GM12875 (cell line): Measurements from ENCODE around the gene TERB1.

Experiments
- H3K4me3 ChIP-seq: one replicate; pipeline ENCODE4 v1.5.1; 2011; ENCODE audit warnings: low read depth, low read length, control low read depth
- TF ChIP-seq, protein P1 (sequence below): IDR thresholded peaks from 2 replicates; pipeline ENCODE4 v1.5.1; 2011; ENCODE audit warnings: low read depth, mild to moderate bottlenecking, control low read depth, inconsistent platforms, low read length, moderate library complexity, borderline replicate concordance; ENCODE audit not compliant: insufficient read depth

The TERB1 gene

DNA sequence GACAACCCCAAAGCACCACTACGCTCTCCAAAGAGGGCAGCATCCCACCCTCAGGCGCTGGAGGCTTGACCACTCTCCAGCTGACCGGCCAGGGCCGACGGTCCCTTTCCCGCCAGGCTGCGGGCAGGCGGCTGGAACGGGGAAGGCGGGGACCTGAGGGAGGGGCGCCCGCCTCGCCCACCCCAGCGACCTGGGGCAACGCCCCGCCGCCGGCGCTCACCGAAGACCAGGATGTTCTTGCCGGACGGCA is 50.4 kb downstream of the TERB1 start:
- peak overlapping the region; percentile 91 for H3K4me3 ChIP-seq
- TF ChIP-seq, protein P1, sequence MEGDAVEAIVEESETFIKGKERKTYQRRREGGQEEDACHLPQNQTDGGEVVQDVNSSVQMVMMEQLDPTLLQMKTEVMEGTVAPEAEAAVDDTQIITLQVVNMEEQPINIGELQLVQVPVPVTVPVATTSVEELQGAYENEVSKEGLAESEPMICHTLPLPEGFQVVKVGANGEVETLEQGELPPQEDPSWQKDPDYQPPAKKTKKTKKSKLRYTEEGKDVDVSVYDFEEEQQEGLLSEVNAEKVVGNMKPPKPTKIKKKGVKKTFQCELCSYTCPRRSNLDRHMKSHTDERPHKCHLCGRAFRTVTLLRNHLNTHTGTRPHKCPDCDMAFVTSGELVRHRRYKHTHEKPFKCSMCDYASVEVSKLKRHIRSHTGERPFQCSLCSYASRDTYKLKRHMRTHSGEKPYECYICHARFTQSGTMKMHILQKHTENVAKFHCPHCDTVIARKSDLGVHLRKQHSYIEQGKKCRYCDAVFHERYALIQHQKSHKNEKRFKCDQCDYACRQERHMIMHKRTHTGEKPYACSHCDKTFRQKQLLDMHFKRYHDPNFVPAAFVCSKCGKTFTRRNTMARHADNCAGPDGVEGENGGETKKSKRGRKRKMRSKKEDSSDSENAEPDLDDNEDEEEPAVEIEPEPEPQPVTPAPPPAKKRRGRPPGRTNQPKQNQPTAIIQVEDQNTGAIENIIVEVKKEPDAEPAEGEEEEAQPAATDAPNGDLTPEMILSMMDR, result no peak

DNA sequence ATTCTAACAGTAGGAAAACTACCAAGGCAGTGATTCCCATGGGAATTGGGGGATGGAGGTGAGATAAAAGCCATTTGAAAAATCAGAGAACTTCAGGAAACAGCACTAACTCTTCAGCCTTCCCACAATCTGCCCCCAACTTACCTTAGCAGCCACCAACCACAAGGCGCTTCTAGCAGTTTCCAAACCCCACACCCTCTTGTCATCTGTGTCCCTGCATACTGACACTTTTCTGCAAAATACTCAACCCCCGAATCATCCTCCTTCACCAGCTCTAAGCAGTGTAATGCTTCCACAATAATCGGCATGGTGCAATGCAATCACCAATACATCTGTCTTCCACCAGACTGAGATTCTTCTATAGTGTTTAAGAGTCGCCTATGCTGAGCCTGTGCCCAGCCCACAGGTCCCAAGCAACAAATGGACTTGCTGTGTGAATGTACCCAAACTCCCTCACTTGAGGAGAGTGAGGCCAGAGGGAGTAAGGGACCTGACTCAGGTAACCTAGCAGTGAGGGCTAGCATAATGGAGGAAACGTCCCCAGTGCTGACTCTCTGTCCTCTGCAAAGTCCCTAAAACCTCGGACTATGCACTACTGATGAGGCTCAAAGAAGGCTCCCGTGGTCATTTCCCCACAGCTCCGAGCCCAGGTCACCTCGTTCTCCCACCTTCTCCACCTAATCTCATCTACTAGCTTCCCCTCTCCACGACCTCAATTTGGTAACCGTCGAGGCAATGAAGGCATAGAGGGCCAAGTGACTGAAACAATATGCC is 50.9 kb downstream of the TERB1 start:
- peak overlapping the region; percentile 91 for H3K4me3 ChIP-seq
- TF ChIP-seq, protein P1, result no peak

DNA sequence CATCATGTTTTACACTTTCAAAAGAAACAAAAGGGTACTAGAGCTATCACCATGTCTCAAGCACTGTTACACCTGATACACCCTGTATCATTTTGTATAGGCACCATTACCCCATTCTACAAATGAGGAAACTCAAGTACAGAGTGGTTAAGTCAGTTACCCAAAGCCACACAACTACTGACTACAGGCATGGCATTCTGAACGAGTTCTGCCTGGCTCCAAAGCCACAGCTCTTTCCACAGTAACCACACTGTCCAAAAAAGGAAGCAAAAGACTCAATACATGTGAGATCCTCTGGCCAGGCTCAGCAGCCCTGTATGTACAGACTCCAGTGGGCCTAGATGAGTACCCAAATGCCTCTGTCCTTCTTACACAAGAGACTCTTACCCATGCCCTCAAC is 54.7 kb downstream of the TERB1 start:
- H3K4me3 ChIP-seq, result no peak overlapping the region
- TF ChIP-seq, protein P1, result no peak

DNA sequence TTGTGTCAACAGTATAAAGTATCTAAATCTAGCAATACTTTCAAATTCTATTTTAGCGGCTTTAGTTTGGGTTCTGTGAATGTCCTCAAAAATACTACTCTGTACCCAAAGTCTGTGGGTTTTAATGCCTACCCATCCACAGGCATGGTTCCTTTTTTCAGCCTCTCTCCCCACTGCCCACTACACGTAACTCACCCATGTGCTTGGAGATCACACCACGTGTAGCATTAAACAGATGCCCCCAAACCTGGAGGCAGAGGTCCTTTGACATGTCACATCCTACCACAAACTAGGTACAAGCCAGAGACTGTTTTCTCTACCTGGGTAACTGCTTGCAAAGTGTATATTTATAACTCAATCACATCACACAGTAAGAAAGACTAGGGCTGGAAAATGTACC is 55.3 kb downstream of the TERB1 start:
- H3K4me3 ChIP-seq, result no peak overlapping the region
- TF ChIP-seq, protein P1, result no peak

DNA sequence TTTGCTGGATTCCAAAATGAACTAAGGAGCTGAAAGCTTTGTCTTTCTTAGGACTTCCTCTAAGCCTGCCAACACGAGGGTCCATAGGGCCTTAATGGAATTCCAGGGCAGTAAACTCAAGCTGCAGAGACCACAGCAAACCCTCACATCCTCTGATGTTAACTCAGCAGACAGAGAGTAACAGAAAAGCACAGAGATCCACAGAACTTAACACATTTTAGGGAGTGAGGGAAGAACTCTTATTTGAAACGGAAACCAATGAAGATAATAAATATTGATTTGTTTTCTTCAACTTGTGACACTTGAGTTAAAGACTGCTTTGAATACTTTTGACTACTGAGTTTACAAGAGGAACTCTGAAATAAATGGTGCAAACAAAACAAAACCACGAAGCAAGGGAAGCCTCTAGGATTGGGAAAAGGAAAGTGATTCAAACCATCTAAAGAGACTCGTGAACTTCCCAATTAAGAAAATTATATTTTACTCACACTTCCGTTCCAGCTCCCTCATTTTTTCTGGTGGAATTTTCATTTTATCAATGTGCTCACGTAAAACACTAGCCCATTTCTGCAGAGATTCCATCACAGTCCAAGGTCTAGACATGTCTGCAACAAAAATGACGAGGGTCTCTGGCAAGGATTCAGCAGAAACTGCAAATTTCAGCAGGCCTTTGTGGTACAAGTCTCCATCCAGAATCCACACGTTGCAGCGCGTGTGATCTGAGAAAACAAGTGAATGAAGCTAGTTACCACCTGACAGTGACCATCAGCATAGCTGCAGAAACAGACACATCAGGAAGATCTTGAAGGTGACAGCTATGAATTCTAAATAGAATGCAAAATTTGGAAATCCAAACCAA is 59.2 kb downstream of the TERB1 start:
- TF ChIP-seq, protein P1, result no peak
- no peak overlapping the region for H3K4me3 ChIP-seq

DNA sequence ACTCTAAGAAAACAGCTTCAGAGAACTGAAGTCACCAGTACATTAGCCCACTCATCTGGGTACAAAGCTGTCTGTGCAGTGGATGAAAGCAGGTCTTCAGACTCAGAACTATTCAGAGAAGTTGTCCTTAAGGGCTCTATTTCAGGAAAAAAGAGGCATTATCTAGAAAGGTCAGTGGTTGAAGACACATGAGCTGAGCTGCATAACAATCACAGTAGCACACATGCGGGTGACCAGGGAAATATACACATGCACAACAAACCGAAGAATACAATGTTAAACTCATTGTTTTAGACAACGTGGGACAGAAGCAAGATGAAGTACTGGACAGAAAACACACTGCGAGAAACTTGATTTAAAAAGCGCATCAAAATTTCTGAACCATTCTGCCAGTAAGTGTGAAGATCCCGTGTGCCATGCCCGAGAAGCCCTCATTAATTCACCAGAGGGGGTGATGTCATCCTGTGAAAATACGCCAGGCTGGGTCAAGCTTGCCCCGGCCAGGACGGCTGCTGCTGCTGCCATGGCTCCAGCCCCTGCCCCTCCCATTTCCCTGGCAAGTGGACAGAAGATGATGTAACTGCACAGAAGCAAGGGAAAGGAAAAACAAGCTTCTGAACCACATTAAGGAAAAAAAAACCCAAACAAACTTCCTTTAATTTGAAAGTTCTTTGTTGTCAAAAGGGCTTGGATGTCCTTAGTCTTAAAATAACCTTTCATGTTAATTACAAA is 60.0 kb downstream of the TERB1 start:
- TF ChIP-seq, protein P1, result no peak
- H3K4me3 ChIP-seq, result no peak overlapping the region
